HG03064 (cell line): ENCODE results near the gene RRAS2.
A peak's percentile ranks its signal among the peaks of the same experiment; 100 is the strongest.
"Not testable (repeated sequence)": the region's sequence is repeated elsewhere in the genome, so short reads cannot be mapped to it uniquely, and the experiment has no call there.

Experiments used
- ATAC-seq: cut with Tn5 transposase; IDR thresholded peaks from one replicate; pipeline ENCODE4 v1.9.1; 2021; ENCODE audit warnings: low read depth; ENCODE audit not compliant: unreplicated experiment

RRAS2 gene

DNA sequence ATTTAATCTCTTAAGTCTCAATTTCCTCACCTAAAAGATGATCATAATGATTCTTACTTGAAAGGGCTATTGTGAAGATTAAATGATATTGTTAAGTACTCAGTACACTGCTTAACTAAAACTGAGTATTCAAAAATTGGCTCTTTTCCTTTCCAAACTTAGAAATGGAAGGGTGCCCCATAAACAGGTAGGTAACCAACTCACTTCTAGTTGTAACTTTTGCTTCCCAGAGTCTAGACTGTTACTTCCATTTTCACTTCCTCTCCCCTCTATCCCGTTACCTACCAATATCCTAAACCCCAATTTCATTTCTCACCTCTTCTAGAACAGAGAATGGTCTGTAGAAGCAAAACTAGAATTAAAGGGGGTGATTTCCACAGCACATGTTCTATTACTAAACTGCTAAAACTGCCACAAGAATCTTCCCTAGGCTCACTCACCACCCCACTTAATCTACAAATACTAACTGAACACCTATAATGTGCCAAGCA is 50.0 kb downstream of the RRAS2 start:
- peak; percentile 38 for ATAC-seq

- ATAC-seq: peak; percentile 43
Measured at GRCh38 chr11:14308114-14308896, 50.7 kb downstream of the RRAS2 start.

DNA sequence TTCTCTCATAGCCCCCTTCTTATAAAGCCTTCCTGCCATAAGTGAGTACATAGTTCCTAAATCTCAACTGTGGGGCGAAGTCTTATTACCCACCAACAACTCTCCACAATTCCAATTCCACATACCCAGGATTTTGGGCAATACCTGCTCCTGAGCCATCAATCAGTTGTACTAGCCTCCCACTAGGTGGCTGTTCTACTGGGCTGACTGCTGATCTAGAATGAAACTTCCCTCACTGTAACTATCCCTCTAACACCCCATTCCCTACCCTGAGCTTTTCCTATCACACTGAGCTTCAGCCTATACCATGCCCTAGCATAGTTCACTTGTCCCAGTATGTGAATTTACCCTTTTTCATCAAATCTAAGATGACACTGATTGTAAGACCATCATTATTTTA is 52.5 kb downstream of the RRAS2 start:
- ATAC-seq: no peak

GRCh38 chr11:14305649-14306048 is 53.3 kb downstream of the RRAS2 start:
- ATAC-seq: no peak

- no peak for ATAC-seq
Measured at GRCh38 chr11:14304601-14305000, 54.4 kb downstream of the RRAS2 start.

DNA sequence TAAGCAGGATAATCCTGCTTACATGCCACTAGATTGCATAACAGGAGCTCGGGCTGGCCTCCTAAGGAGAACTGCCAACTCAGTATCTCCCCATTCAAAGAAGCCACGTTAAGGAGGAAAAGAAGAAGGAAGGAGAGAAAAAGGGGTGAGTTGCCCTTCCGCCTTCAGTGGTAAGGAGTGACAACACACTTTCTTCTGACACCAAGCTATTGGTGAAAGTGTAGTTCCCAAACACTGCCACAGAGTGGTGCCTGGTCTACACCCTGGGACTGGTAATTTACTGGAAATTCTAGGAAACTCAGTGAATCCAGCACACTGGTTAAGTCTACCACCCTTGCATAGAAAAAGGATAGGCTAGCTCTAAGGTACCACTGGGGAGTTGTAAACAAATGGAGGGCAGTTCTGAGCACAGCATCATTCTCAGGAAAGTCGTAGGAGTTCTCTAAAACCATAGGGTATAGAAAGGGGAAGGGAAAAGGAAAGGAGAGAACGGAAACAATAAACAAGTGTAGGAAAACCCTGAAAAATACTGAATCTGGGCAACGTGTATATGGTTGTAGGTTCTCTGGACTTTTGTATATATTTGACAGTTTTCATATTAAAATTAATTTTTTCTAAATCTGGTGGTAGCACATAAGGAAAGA is 58.2 kb downstream of the RRAS2 start:
- ATAC-seq: peak; percentile 83

- no peak for ATAC-seq
Measured at GRCh38 chr11:14299921-14300320, 59.1 kb downstream of the RRAS2 start.

GRCh38 chr11:14290422-14290821 is 68.6 kb downstream of the RRAS2 start:
- no peak for ATAC-seq

DNA sequence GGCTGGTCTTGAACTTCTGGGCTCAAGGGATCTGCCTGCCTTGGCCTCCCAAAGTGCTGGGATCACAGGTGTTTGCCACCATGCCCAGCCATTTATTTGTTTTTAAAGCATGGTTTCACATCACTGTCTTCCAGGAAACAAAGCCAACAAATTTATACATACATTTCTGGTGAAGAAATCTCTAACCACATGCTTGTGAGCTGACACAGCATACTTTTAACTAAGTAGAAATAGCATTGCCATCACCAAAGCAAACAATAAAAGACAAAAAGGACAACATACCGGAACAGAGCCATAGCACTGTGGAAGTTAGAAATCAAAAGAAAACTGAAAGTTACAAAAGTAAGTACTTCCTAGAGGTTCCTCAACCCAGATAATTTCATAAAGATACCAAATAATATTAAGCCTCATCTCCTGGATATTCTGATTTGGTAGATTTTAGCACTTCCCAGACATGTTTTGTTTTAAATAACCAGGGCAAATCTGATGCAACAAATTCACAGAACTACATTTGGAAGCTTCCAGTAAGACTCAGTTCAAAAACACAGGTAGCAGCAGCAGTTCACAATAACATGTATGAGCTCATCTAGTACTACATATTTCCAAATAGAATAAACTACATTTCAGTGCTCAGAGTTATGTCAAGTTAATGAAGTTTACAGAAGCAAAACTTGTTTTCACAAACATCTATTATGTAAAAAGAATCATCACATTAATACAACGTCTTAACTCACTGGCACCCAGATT is 70.6 kb downstream of the RRAS2 start:
- no peak for ATAC-seq

DNA sequence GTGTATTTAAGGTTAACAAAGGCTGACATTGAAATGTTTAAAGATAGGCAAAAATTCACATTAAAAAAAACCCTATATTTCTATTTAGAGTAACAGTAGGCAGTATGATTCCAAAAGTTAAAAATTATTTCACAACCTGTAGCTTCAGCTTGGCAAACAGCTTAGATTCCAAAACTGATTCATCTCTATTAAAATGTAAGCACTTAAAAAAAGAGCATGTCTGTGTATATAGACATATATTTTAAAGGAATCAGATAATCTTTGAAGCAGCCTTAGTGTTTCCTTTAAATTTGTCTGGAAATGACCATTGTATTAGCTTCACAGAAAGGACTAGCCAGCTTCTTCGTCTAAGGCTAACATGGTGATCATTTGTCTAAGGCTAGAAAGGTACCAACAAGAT is 80.1 kb downstream of the RRAS2 start:
- not testable (repeated sequence) for ATAC-seq

DNA sequence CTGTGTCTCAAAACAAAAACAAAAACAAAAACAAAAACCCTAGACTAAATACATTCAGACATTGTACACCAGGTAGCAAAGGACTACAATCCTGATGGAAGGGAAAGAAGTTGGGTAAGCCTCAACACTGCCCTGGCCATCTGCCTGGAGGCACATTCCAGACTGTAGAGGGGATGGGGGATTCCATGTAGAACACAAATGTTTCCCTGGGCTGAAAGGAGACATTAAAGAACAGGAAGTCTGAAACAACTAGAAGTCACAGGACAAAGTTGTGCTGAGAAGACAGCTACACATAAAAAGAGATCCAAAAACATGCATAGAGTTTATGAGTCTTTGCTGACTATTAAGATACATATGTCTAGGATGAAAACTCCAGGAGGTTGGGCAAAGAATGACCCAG is 83.9 kb downstream of the RRAS2 start:
- no peak for ATAC-seq

- no peak for ATAC-seq
Measured at GRCh38 chr11:14273895-14274294, 85.1 kb downstream of the RRAS2 start.

DNA sequence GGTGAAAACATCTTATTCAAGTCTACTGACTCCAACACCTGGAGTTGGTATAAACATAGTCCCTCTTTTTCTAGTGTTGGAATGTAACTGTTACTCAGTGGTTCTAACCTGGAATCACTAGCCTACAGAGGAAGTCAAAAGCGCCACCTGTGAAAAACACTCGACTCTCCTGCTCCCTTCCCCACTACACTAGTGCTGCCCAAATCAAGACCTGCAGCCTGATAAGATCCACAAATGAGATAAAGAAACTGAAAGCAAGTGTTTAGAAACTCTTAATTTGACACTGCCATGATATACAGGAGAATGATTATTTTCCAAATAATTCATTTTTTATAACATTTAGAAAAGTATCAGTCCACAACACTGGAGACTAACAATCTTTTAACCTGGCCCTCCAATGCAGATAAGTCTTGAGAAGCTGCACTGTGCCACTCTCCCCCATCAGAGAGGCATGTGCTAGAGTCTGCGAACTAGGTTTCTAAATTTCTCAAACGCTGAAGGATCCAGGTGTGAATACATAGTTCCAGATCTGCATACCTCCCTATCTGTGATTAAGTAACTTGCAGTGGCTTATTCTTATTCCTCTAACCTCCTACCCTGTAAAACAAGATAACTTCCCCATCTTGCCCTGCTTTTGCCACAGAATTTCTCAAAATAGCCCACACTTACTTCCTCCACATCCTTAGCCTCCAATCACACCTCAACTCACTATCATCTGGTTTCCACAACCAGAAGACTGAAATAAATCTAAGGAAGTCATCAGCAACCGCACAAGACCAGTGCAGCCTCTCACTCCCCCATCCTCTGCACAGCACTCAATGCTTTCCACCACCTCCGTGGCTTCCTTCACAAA is 88.1 kb downstream of the RRAS2 start:
- ATAC-seq: peak; percentile 73

- ATAC-seq: peak; percentile 46
Measured at GRCh38 chr11:14269692-14270573, 89.0 kb downstream of the RRAS2 start.

DNA sequence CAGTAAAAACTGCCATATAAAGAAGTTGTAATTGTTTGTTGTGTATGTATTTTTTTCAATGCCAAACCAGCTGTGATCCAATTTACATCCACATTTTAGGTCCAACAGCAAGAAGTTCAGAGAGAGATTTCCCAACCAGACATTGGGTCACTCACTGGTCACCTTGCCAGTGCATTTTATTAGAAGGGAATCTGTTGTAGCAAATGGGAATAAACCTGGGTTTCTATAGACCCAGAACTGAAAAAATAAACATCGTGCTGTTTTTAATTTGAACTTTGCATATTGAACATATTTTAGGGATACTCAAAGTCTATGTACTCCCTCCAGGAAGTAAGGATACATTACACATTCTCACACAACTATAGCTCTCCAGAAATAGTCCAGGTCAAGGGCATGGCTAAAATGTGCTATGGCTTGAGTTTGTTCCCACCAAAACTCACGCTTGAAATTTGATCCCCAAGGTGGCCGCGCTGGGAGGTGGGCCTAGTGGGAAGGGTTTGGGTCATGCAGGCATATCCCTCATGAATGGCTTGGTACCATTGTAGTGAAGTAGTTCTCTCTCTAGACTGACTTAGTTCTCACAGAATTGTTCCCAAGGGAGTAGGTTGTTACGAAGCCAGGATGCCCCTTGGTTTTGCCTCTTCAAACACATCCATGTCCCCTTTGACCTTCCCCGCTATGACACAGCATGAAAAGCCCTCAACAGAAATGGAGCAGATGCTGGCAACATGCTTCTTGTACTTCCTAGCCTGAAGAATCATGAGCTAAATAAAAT is 90.9 kb downstream of the RRAS2 start:
- no peak for ATAC-seq

- no peak for ATAC-seq
Measured at GRCh38 chr11:14266622-14267021, 92.4 kb downstream of the RRAS2 start.

- ATAC-seq: no peak
Measured at GRCh38 chr11:14264966-14265365, 94.0 kb downstream of the RRAS2 start.

GRCh38 chr11:14262271-14262846 is 96.6 kb downstream of the RRAS2 start:
- no peak for ATAC-seq
